Neural cell (in vitro differentiated cells): ENCODE measurements around the gene PTPN3. TPM values are rescaled to one million over a fixed set of nuclear protein-coding genes. Genes with fewer than 3 reads are reported as not detected.

Experiments used
- H2AFZ ChIP-seq: fragments of 200-600, 300-800 bp; sonication (generic), shearing (Covaris generic); 2 replicates; pipeline ENCODE4 v1.6.0; 2014; ENCODE audit warnings: low read depth, mild to moderate bottlenecking, antibody characterized with exemption, low read length, moderate library complexity
- H3F3A ChIP-seq: fragments of 200-600 bp; shearing (Covaris generic); 2 replicates; pipeline ENCODE4 v1.6.1; 2016; ENCODE audit warnings: mild to moderate bottlenecking, moderate library complexity, mixed read lengths, antibody characterized with exemption, low read length; ENCODE audit not compliant: insufficient read depth, poor library complexity, severe bottlenecking
- H3K27ac ChIP-seq: fragments of 200-600, 300-800 bp; sonication (generic), shearing (Covaris generic); 2 replicates; pipeline ENCODE4 v1.5.1; 2014; ENCODE audit warnings: mild to moderate bottlenecking, low read length, moderate library complexity
- H3K27me3 ChIP-seq: fragments of 300-800, 200-600 bp; sonication (generic), shearing (Covaris generic); 2 replicates; pipeline ENCODE4 v1.6.0; 2014; ENCODE audit warnings: mild to moderate bottlenecking, low read depth, low read length, moderate library complexity; ENCODE audit not compliant: insufficient read depth
- H3K36me3 ChIP-seq: fragments of 300-800, 200-600 bp; sonication (generic), shearing (Covaris generic); 2 replicates; pipeline ENCODE4 v1.5.1; 2014; ENCODE audit warnings: mild to moderate bottlenecking, antibody characterized with exemption, low read length, moderate library complexity; ENCODE audit not compliant: insufficient read depth
- H3K4me2 ChIP-seq: fragments of 300-800, 200-600 bp; sonication (generic), shearing (Covaris generic); 2 replicates; pipeline ENCODE4 v1.6.0; 2014; ENCODE audit warnings: mild to moderate bottlenecking, low read length
- H3K4me3 ChIP-seq: fragments of 300-800, 200-600 bp; sonication (generic), shearing (Covaris generic); 2 replicates; pipeline ENCODE4 v1.5.1; 2014; ENCODE audit warnings: mild to moderate bottlenecking, low read length, moderate library complexity
- H3K79me2 ChIP-seq: fragments of 200-600 bp; shearing (Covaris generic); replicated peaks from 2 replicates; pipeline ENCODE4 v1.6.0; 2014; ENCODE audit warnings: mild to moderate bottlenecking, low read length, moderate library complexity; ENCODE audit not compliant: insufficient read depth
- H3K9ac ChIP-seq: fragments of 300-800, 200-600 bp; sonication (generic), shearing (Covaris generic); 2 replicates; pipeline ENCODE4 v1.6.1; 2016; ENCODE audit warnings: mild to moderate bottlenecking, low read length, mixed read lengths
- H3K9me2 ChIP-seq: fragments of 200-600 bp; shearing (Covaris generic); 2 replicates; pipeline ENCODE4 v1.6.1; 2016; ENCODE audit warnings: mild to moderate bottlenecking, low read length, mixed read lengths; ENCODE audit not compliant: insufficient read depth
- H3K9me3 ChIP-seq: fragments of 200-600, 300-800 bp; sonication (generic), shearing (Covaris generic); 2 replicates; pipeline ENCODE4 v1.6.1; 2016; ENCODE audit warnings: mild to moderate bottlenecking, mixed run types, low read length, moderate library complexity, mixed read lengths
- H4K20me1 ChIP-seq: fragments of 200-600 bp; shearing (Covaris generic); 2 replicates; pipeline ENCODE4 v1.6.1; 2016; ENCODE audit warnings: mild to moderate bottlenecking, mixed run types; ENCODE audit not compliant: insufficient read depth
- CTCF ChIP-seq: fragments of 450-650 bp; IDR thresholded peaks from 2 replicates; pipeline ENCODE4 v1.5.1; 2014; ENCODE audit warnings: antibody characterized with exemption, mild to moderate bottlenecking, moderate library complexity; ENCODE audit not compliant: poor library complexity, severe bottlenecking
- EP300 ChIP-seq: fragments of 450-650 bp; conservative IDR thresholded peaks from 2 replicates; pipeline ENCODE4 v1.6.1; 2014; ENCODE audit warnings: antibody characterized with exemption, mild to moderate bottlenecking, moderate library complexity; ENCODE audit not compliant: poor library complexity, severe bottlenecking
- EZH2 ChIP-seq: fragments of 200-600, 300-800 bp; shearing (Covaris generic), sonication (generic); IDR thresholded peaks from 2 replicates; pipeline ENCODE4 v1.6.1; 2014; ENCODE audit warnings: antibody characterized with exemption, low read length, borderline replicate concordance, mild to moderate bottlenecking; ENCODE audit not compliant: insufficient read depth, poor library complexity, severe bottlenecking
- MXI1 ChIP-seq: fragments of 450-650 bp; conservative IDR thresholded peaks from 2 replicates; pipeline ENCODE4 v1.6.1; 2014; ENCODE audit warnings: antibody characterized with exemption, mild to moderate bottlenecking; ENCODE audit not compliant: poor library complexity, severe bottlenecking
- POLR2AphosphoS5 ChIP-seq: IDR thresholded peaks from 2 replicates; pipeline ENCODE4 v1.6.1; 2012
- RAD21 ChIP-seq: fragments of 450-650 bp; conservative IDR thresholded peaks from 2 replicates; pipeline ENCODE4 v1.6.1; 2014; ENCODE audit warnings: antibody characterized with exemption, mild to moderate bottlenecking, moderate library complexity
- SMC3 ChIP-seq: fragments of 450-650 bp; conservative IDR thresholded peaks from 2 replicates; pipeline ENCODE4 v1.6.1; 2014; ENCODE audit warnings: antibody characterized with exemption, mild to moderate bottlenecking, moderate library complexity; ENCODE audit not compliant: poor library complexity
- TAF1 ChIP-seq: IDR thresholded peaks from 2 replicates; pipeline ENCODE4 v1.6.1; 2012; ENCODE audit warnings: low read depth
- polyA plus RNA-seq: library from polyadenylated mRNA; depleted of rRNA; stranded (reverse); fragments of >200 nt; gene quantifications from 2 replicates; pipeline ENCODE4 v1.2.3, GENCODE V29; 2014
- TF ChIP-seq, protein P1 (sequence below): IDR thresholded peaks from 2 replicates; pipeline ENCODE4 v1.6.1; 2012; ENCODE audit warnings: borderline replicate concordance

Gene PTPN3
- polyA plus RNA-seq, 1 donor from 2014 or later = 3.8 TPM

- TF ChIP-seq POLR2AphosphoS5 = no peak
- no peak for TF ChIP-seq TAF1
- no peak for TF ChIP-seq RAD21
- no peak for TF ChIP-seq MXI1
- no peak for TF ChIP-seq EP300
- no peak for TF ChIP-seq SMC3
- TF ChIP-seq, protein P1, sequence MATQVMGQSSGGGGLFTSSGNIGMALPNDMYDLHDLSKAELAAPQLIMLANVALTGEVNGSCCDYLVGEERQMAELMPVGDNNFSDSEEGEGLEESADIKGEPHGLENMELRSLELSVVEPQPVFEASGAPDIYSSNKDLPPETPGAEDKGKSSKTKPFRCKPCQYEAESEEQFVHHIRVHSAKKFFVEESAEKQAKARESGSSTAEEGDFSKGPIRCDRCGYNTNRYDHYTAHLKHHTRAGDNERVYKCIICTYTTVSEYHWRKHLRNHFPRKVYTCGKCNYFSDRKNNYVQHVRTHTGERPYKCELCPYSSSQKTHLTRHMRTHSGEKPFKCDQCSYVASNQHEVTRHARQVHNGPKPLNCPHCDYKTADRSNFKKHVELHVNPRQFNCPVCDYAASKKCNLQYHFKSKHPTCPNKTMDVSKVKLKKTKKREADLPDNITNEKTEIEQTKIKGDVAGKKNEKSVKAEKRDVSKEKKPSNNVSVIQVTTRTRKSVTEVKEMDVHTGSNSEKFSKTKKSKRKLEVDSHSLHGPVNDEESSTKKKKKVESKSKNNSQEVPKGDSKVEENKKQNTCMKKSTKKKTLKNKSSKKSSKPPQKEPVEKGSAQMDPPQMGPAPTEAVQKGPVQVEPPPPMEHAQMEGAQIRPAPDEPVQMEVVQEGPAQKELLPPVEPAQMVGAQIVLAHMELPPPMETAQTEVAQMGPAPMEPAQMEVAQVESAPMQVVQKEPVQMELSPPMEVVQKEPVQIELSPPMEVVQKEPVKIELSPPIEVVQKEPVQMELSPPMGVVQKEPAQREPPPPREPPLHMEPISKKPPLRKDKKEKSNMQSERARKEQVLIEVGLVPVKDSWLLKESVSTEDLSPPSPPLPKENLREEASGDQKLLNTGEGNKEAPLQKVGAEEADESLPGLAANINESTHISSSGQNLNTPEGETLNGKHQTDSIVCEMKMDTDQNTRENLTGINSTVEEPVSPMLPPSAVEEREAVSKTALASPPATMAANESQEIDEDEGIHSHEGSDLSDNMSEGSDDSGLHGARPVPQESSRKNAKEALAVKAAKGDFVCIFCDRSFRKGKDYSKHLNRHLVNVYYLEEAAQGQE = no peak
- TF ChIP-seq EZH2 = no peak
- TF ChIP-seq CTCF = no peak
- Histone ChIP-seq H3K36me3 (no peaks in the 10 kb centered on the region), H3K9me3 (no peaks in the 10 kb centered on the region)
Measured at GRCh38 chr9:109460576-109460975, 37.5 kb downstream of the PTPN3 start.

GRCh38 chr9:109459423-109459822, 38.7 kb downstream of the PTPN3 start:
- Histone ChIP-seq H3F3A (no peaks in the 10 kb centered on the region), H2AFZ (no peak overlapping the region), H4K20me1 (no peaks in the 10 kb centered on the region), H3K27ac (no peak overlapping the region), H3K9me3 (no peaks in the 10 kb centered on the region), H3K79me2 (no peaks in the 10 kb centered on the region), H3K9ac (no peak overlapping the region), H3K36me3 (no peaks in the 10 kb centered on the region), H3K4me3 (no peak overlapping the region), H3K4me2 (no peak overlapping the region), H3K9me2 (no peaks in the 10 kb centered on the region), H3K27me3 (no peaks in the 10 kb centered on the region)
- TF ChIP-seq CTCF (no peak), POLR2AphosphoS5 (no peak), TAF1 (no peak)
- TF ChIP-seq, protein P1 = no peak

More at GRCh38 chr9:109460576-109460975, 37.5 kb downstream of the PTPN3 start:
- no peaks in the 10 kb centered on the region for H3K9me2 ChIP-seq
- H3K4me3 ChIP-seq = no peak overlapping the region
- H3K79me2 ChIP-seq = no peaks in the 10 kb centered on the region
- no peaks in the 10 kb centered on the region for H4K20me1 ChIP-seq
- no peak overlapping the region for H3K27ac ChIP-seq
- H2AFZ ChIP-seq = no peak overlapping the region
- H3K4me2 ChIP-seq = no peak overlapping the region
- H3K9ac ChIP-seq = no peak overlapping the region
- no peaks in the 10 kb centered on the region for H3K27me3 ChIP-seq
- no peaks in the 10 kb centered on the region for H3F3A ChIP-seq
